Ascending aorta (tissue), 2 donors: Measurements from ENCODE around the gene TSPEAR. TPM values are rescaled to one million over a fixed set of nuclear protein-coding genes. Genes with fewer than 3 reads are reported as not detected.

Experiments
- DNase-seq, 2 donors: peaks; one replicate each; pipeline ENCODE4 v3.0.0-alpha.2; 2019; ENCODE audit warnings: low spot score in 2 of 2
- H3K27ac ChIP-seq, 2 donors: fragments of 200-600 bp; sonication (generic); one replicate each; pipeline ENCODE4 v1.5.1; 2016 to 2017; ENCODE audit warnings: mild to moderate bottlenecking in 1 of 2
- H3K27me3 ChIP-seq: fragments of 200-600 bp; sonication (generic); one replicate; pipeline ENCODE4 v1.5.1; 2017
- H3K36me3 ChIP-seq, 2 donors: fragments of 200-600 bp; sonication (generic); one replicate each; pipeline ENCODE4 v1.5.1; 2016
- H3K4me1 ChIP-seq, 2 donors: fragments of 200-600 bp; sonication (generic); one replicate each; pipeline ENCODE4 v1.5.1; 2016 to 2017; ENCODE audit warnings: mild to moderate bottlenecking in 1 of 2
- H3K4me3 ChIP-seq, 2 donors: fragments of 200-600 bp; sonication (generic); one replicate each; pipeline ENCODE4 v1.5.1; 2016 to 2017; ENCODE audit warnings: mild to moderate bottlenecking in 1 of 2
- H3K9me3 ChIP-seq, 2 donors: fragments of 200-600 bp; sonication (generic); one replicate each; pipeline ENCODE4 v1.5.1; 2016
- intact Hi-C: fragments of 100-400 bp; cut with DNase I; formaldehyde crosslinking; loops from one replicate; pipeline ENCODE4 v1.15.1; 2023
- total RNA-seq: library from RNA; depleted of rRNA; stranded (reverse); fragments of >200 nt; gene quantifications from one replicate; pipeline ENCODE4 v1.1.0, GENCODE V29; 2016
- TF ChIP-seq, protein P1 (sequence below), 3 experiments: fragments of 200-600 bp in 2 of 3; fragments of 450-650 bp in 1 of 3; sonication (generic) in 2 of 3; IDR thresholded peaks; one replicate each; pipeline ENCODE4 v1.5.1; 2016 to 2019; ENCODE audit warnings: antibody characterized with exemption in 3 of 3, mild to moderate bottlenecking in 1 of 3, moderate library complexity in 1 of 3

The TSPEAR gene
- total RNA-seq, 1 donor from 2014 or later: not detected

DNA sequence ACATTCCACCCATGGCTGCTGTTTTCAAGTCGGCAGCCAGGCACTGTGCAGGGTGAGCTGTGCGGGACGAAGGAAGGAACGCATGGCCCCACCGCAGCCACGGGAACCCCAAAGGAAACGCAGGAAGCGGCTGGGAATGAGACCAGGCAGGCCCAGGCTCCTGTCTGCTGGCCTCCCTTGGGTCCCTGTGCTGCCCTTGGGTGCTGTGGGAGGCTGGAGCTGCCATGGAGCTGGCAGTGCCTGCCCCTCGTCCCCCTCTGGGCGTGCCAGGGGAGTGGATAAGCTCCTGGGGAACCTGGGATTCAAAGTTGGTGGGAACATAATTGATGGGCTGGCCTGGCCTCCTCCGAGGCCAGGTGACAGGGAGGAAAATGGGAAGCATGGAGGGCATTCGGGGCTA lies 143.1 kb downstream of the TSPEAR start:
- H3K4me1 ChIP-seq: no peaks in the 10 kb centered on the region

DNA sequence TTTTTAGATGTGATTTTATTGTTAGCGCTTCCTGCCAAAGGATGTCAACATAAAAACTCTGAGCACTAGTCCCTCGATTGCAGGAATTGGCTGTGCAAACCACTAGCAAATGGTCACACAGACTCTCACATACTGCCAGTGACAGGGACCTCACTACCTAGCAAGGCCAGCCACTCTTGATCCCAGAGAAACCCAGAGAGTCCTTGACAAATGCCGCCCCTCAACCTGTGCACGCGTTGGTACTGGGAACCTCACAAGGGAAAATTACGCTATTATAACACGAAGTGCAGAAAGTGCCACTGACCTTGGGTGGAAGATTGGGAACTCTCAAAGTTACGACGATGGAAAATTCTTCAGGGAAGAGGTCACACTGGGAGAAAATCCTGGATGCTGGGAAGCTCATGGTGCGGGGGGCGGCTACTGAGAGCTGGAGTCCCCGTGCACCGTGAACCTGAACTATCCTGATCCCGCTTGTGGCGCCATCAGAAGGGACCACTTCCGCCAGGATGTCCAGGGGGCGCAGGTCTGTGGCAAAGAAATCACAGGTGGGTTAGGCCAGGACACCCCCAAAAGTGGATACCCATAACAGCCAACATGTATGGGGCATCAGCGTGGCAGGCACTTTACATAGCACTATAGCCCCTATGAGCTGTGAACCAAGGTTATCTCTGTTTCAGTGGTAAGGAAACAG lies 143.7 kb downstream of the TSPEAR start:
- H3K4me3 ChIP-seq: no peak overlapping the region
- intact Hi-C loops: no loop called here
- H3K27me3 ChIP-seq: no peaks in the 10 kb centered on the region
- DNase-seq: no peak
- no peaks in the 10 kb centered on the region for H3K4me1 ChIP-seq
- TF ChIP-seq, protein P1, sequence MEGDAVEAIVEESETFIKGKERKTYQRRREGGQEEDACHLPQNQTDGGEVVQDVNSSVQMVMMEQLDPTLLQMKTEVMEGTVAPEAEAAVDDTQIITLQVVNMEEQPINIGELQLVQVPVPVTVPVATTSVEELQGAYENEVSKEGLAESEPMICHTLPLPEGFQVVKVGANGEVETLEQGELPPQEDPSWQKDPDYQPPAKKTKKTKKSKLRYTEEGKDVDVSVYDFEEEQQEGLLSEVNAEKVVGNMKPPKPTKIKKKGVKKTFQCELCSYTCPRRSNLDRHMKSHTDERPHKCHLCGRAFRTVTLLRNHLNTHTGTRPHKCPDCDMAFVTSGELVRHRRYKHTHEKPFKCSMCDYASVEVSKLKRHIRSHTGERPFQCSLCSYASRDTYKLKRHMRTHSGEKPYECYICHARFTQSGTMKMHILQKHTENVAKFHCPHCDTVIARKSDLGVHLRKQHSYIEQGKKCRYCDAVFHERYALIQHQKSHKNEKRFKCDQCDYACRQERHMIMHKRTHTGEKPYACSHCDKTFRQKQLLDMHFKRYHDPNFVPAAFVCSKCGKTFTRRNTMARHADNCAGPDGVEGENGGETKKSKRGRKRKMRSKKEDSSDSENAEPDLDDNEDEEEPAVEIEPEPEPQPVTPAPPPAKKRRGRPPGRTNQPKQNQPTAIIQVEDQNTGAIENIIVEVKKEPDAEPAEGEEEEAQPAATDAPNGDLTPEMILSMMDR (IDR thresholded peaks at IDR 0.05): no peak
- H3K27ac ChIP-seq: no peak overlapping the region
- peaks cover 0 to 5% of the 10 kb centered on the region in 2 donors for H3K9me3 ChIP-seq
- H3K36me3 ChIP-seq: no peaks in the 10 kb centered on the region

More for the DNA sequence above, 143.1 kb downstream of the TSPEAR start:
- H3K27me3 ChIP-seq: no peaks in the 10 kb centered on the region
- DNase-seq: no peak
- no peaks in the 10 kb centered on the region for H3K36me3 ChIP-seq
- TF ChIP-seq, protein P1 (IDR thresholded peaks at IDR 0.05): no peak
- no peak overlapping the region for H3K27ac ChIP-seq
- no peak overlapping the region for H3K4me3 ChIP-seq
- intact Hi-C loops: no loop called here
- H3K9me3 ChIP-seq: no peaks in the 10 kb centered on the region

DNA sequence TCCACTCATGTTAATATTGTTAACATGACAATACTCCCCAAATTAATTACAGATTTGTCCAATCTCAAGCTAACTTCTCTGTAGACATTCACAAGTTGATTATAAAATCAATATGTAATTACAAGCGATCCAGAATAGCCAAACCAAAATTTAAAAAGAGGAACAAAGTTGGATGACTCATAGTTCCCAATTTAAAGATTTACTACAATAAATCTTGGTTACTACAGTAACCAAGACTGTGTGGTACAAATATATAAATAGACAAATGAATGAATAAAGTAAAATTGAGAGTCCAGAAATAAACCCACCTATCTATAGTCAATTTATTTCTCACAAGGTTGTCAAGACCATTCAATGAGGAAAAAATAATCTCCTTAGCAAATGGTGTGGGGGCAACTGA lies 145.0 kb downstream of the TSPEAR start:
- Histone ChIP-seq H3K27me3 (no peaks in the 10 kb centered on the region), H3K27ac (no peak overlapping the region), H3K4me1 (no peaks in the 10 kb centered on the region), H3K4me3 (no peak overlapping the region), H3K9me3 (peaks cover 0 to 12% of the 10 kb centered on the region in 2 donors), H3K36me3 (no peaks in the 10 kb centered on the region)
- TF ChIP-seq, protein P1 (IDR thresholded peaks at IDR 0.05): no peak
- intact Hi-C loops: no loop called here
- no peak for DNase-seq

DNA sequence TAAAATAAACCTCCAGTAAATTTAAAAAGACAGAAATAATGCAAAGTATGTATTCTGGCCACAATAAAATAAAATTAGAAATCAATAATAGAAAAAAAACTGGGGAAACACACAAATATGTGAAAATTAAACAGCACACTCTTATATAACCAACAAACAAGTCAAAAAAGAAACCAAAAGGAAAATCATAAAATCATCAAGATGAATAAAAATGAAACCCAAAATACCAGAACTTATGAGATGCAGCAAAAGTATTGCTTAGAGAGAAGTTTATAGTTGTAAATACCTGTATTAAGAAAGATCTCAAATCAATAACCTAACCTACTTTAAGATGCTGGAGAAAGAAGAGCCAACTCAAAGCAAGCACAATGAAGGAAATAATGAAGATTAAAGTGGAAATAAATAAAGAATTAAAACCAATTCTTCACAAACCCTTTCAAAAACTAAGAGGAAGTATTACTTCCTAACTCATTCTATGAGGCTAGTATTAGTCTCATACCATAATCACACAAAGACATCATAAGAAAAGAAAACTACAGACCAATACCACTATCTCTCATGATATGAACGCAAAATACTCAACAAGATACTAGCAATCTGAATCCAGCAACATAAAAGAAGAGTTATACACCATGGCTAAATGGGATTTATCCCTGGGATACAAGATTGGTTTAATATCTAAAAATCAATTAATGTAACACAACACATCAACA lies 146.3 kb downstream of the TSPEAR start:
- Histone ChIP-seq H3K36me3 (no peaks in the 10 kb centered on the region), H3K27ac (no peak overlapping the region), H3K4me3 (no peak overlapping the region), H3K9me3 (peaks cover 0 to 12% of the 10 kb centered on the region in 2 donors), H3K27me3 (no peaks in the 10 kb centered on the region), H3K4me1 (no peaks in the 10 kb centered on the region)
- no peak for DNase-seq
- TF ChIP-seq, protein P1 (IDR thresholded peaks at IDR 0.05): no peak
- intact Hi-C loops: no loop called here

DNA sequence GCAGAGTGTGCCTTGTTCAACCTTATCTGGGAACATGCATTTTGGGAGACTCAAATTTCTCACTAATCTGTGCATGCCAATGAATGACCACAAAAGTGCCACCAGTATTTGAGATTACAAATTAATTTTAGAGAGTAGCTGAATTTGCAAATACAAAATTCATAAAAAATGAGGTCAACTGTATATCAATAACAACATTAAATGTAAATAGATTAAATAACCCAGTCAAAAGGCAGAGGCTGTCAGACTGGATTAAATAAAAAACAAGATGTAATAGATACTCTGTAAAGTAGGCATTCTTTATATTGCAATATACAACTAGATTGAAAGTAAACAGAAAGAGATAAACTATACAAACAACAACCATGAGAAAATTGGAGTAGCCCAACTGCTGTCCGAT lies 147.3 kb downstream of the TSPEAR start:
- Histone ChIP-seq H3K9me3 (peaks cover 0 to 12% of the 10 kb centered on the region in 2 donors), H3K4me1 (no peaks in the 10 kb centered on the region), H3K36me3 (no peaks in the 10 kb centered on the region), H3K27me3 (no peaks in the 10 kb centered on the region), H3K27ac (no peak overlapping the region), H3K4me3 (no peak overlapping the region)
- no peak for DNase-seq
- intact Hi-C loops: no loop called here
- TF ChIP-seq, protein P1 (IDR thresholded peaks at IDR 0.05): no peak
